Measurements from ENCODE around the gene ENG.

ENG gene

GRCh38 chr9:127817881-127818434 lies 36.5 kb downstream of the ENG start:
- Histone ChIP-seq H3K27me3 (ENCODE audit: insufficient read depth, low read length, poor library complexity, severe bottlenecking) (no peaks in the 10 kb centered on the region), H3F3A (ENCODE audit: low read depth) (no peaks in the 10 kb centered on the region; the same call in 1 of the 2 replicates), H4K20me1 (ENCODE audit: insufficient read depth, low read length, poor library complexity, severe bottlenecking) (no peaks in the 10 kb centered on the region), H3K9me3 (ENCODE audit: insufficient read depth, low read depth, low read length) (no peaks in the 10 kb centered on the region), H3K9ac (ENCODE audit: low read depth, low read length, poor library complexity, severe bottlenecking) (no peak overlapping the region), H3K4me1 (ENCODE audit: insufficient read depth, low read length, poor library complexity, severe bottlenecking) (no peaks in the 10 kb centered on the region), H3K9me2 (replicated peaks; ENCODE audit: low read depth, low read length) (no peaks in the 10 kb centered on the region), H3K4me2 (ENCODE audit: low read depth, low read length, poor library complexity, severe bottlenecking) (no peak overlapping the region), H3K4me3 (ENCODE audit: low read length, poor library complexity, severe bottlenecking) (no peak overlapping the region), H2AFZ (ENCODE audit: low read length) (no peak overlapping the region), H3K79me2 (ENCODE audit: insufficient read depth, low read length) (0 out of 2 replicates have a peak, but pooled peaks cover 5% of the 10 kb centered on the region), H3K36me3 (ENCODE audit: insufficient read depth, low read length) (peaks cover 21% of the 10 kb centered on the region; the same call in 1 of the 2 replicates)
- TF ChIP-seq EZH2phosphoT487 (IDR thresholded peaks at IDR 0.05; ENCODE audit: borderline replicate concordance) (no peak), CTCF (conservative IDR thresholded peaks at IDR 0.05; ENCODE audit: low read length) (no peak)

GRCh38 chr9:127816728-127817127 lies 37.7 kb downstream of the ENG start:
- Histone ChIP-seq H3K9ac (ENCODE audit: low read depth, low read length, poor library complexity, severe bottlenecking) (no peak overlapping the region), H3K36me3 (ENCODE audit: insufficient read depth, low read length) (peaks cover 33% of the 10 kb centered on the region; the same call in 1 of the 2 replicates), H2AFZ (ENCODE audit: low read length) (no peak overlapping the region), H3K4me1 (ENCODE audit: insufficient read depth, low read length, poor library complexity, severe bottlenecking) (no peaks in the 10 kb centered on the region), H3K4me3 (ENCODE audit: low read length, poor library complexity, severe bottlenecking) (no peak overlapping the region), H4K20me1 (ENCODE audit: insufficient read depth, low read length, poor library complexity, severe bottlenecking) (no peaks in the 10 kb centered on the region), H3K79me2 (ENCODE audit: insufficient read depth, low read length) (0 out of 2 replicates have a peak, but pooled peaks cover 5% of the 10 kb centered on the region), H3K9me2 (replicated peaks; ENCODE audit: low read depth, low read length) (no peaks in the 10 kb centered on the region), H3F3A (ENCODE audit: low read depth) (no peaks in the 10 kb centered on the region), H3K27me3 (ENCODE audit: insufficient read depth, low read length, poor library complexity, severe bottlenecking) (no peaks in the 10 kb centered on the region), H3K4me2 (ENCODE audit: low read depth, low read length, poor library complexity, severe bottlenecking) (no peak overlapping the region), H3K9me3 (ENCODE audit: insufficient read depth, low read depth, low read length) (no peaks in the 10 kb centered on the region)
- no peak for TF ChIP-seq CTCF (conservative IDR thresholded peaks at IDR 0.05; ENCODE audit: low read length)
- TF ChIP-seq EZH2phosphoT487 (IDR thresholded peaks at IDR 0.05; ENCODE audit: borderline replicate concordance) = no peak

- Histone ChIP-seq H3K36me3 (ENCODE audit: insufficient read depth, low read length) (peaks cover 33% of the 10 kb centered on the region; the same call in 1 of the 2 replicates), H3K4me2 (ENCODE audit: low read depth, low read length, poor library complexity, severe bottlenecking) (no peak overlapping the region), H3K27me3 (ENCODE audit: insufficient read depth, low read length, poor library complexity, severe bottlenecking) (no peaks in the 10 kb centered on the region), H3K4me3 (ENCODE audit: low read length, poor library complexity, severe bottlenecking) (no peak overlapping the region), H4K20me1 (ENCODE audit: insufficient read depth, low read length, poor library complexity, severe bottlenecking) (no peaks in the 10 kb centered on the region), H3K4me1 (ENCODE audit: insufficient read depth, low read length, poor library complexity, severe bottlenecking) (no peaks in the 10 kb centered on the region), H3K9me2 (replicated peaks; ENCODE audit: low read depth, low read length) (no peaks in the 10 kb centered on the region), H2AFZ (ENCODE audit: low read length) (no peak overlapping the region), H3K9me3 (ENCODE audit: insufficient read depth, low read depth, low read length) (no peaks in the 10 kb centered on the region), H3K79me2 (ENCODE audit: insufficient read depth, low read length) (0 out of 2 replicates have a peak, but pooled peaks cover 5% of the 10 kb centered on the region), H3F3A (ENCODE audit: low read depth) (no peaks in the 10 kb centered on the region), H3K9ac (ENCODE audit: low read depth, low read length, poor library complexity, severe bottlenecking) (no peak overlapping the region)
- TF ChIP-seq CTCF (conservative IDR thresholded peaks at IDR 0.05; ENCODE audit: low read length) = no peak
- TF ChIP-seq EZH2phosphoT487 (IDR thresholded peaks at IDR 0.05; ENCODE audit: borderline replicate concordance) = no peak
Observed at GRCh38 chr9:127816362-127816725, 38.1 kb downstream of the ENG start.

Data from Loucy (cell line).